Stimulated activated CD4-positive, alpha-beta T cell treated with anti-CD3 and anti-CD28 coated beads, Interleukin-15, amount 100 ng/mL, for 1 hour (primary cell): ENCODE results near the gene ATG4A.

Experiments
- DNase-seq, 2 donors: peaks; one replicate each; pipeline ENCODE4 v3.0.0-alpha.2; 2020; ENCODE audit warnings: low read depth in 1 of 2, low spot score in 1 of 2

Gene ATG4A

DNA sequence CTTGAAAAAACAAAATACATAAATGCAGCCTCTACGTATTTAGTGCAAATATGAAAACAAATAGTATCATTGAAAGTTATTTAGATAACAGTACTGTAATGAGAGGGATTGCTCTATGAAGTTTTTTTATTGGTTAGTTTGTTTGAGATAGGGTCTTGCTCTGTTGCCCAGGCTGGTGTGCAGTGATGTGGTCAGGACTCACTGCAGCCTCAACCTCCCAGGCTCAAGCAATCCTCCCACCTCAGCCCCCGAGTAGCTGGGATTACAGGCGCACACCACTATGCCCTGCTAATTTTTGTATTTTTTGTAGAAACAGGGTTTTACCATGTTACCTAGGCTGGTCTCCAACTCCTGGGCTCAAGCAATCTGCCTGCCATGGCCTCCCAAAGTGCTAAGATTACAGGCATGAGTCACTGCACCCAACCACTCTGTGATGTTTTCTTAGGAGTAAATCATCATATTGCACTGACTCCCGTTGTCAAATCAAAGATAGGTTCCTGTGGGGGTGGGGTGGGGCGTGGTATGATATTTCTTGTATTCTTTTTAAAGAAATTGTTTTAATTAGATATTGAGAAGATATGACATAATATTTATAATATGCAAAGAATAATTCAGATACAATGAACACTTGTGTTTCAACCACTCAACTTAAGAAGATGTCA is 75.8 kb downstream of the ATG4A start:
- DNase-seq, result no peak

DNA sequence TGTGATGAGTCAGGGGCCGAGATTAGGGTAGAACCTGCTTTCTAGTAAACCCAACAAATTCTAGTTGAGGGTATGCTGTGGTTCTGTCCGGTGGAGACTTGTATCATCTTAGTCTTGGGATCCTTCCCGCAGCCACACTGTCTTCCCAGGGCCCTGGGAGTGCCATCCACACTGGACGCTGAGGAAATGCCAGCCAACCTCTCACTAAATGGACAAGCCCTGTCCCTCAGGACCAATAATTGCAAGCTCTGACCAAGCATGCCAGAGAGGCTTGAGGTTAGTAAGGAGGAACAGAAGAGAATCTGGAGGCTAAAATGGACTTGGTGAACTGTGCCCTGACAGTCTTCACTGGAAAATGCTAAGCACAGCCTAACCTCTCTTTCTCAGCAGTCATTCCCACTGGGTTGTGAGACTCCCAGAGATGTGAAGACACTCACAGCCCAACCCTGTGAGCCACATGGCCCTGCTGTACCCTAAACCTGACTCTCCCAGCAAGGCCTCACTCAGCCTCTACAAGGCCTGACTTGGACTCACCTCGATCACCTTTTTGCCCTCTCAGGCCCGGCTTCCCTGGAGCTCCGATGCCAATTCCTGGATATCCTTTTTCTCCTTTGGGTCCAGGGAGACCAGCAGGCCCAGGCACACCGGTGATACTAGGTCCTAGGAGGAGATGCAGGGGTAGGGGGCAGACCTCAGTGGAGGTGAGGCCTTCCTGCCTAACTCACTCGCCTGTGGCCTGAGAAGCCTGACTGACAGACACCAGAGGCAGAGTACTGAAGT is 77.6 kb downstream of the ATG4A start:
- DNase-seq, result no peak

GRCh38 chrX:108169768-108170167 is 78.2 kb downstream of the ATG4A start:
- no peak for DNase-seq

DNA sequence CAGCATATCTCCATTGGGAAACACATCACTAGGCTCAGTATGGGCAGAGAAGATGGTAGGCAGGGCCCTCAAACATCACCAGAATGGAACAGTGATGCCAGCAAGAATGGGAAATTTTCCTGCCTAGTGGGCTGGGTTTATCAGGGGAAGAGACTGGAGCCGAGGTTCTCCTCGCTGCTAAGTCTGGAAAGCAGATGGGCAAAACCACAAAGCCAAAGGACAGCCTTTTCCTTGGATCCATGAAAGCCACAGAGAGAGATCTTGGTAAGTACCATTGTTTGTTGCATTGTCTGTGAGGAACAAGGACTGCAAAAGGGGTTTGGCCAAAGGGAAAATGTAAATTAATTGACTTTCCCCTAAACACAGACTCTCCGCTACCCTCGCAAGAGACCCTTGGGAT is 80.1 kb downstream of the ATG4A start:
- DNase-seq, result no peak

DNA sequence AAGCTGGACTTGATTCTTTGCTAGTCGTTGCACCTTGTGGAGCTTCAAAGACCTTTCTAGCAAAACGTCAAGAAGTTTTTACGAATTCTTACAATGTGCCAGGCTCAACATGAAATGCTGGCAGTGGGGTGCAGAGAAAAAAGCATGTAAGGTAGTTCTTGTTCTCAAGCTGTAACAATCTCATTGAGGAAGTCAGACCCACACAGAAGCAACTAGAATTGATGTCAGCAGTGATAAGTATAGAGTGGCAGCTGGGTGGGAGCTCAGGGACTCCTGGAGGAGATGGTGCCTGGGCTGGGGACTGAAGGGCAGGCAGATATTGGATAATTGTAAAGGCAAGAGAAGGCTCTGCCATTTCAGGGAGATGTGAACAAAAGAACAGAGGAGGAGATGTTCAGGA is 82.3 kb downstream of the ATG4A start:
- no peak for DNase-seq

GRCh38 chrX:108177351-108178142 is 86.0 kb downstream of the ATG4A start:
- no peak for DNase-seq

- DNase-seq, result no peak
Observed at GRCh38 chrX:108178143-108178498, 86.5 kb downstream of the ATG4A start.

DNA sequence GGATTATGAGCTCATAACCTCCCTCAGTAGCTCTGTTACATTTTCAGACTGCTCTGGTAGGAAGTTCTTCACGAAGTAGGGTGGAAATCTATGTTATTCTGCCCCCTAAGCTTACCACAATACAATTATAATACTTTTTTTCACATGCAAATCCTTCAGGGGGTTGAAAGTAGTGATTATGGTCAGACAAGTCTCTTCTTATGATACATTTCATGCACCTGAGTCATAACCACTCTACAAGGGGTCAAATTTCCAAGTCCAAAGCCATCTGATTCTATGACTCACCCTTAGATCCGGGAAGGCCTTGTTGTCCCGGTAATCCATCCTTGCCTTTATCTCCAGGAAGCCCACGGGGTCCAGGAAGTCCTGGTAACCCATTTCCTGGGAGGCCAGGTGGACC is 95.2 kb downstream of the ATG4A start:
- DNase-seq, result no peak

DNA sequence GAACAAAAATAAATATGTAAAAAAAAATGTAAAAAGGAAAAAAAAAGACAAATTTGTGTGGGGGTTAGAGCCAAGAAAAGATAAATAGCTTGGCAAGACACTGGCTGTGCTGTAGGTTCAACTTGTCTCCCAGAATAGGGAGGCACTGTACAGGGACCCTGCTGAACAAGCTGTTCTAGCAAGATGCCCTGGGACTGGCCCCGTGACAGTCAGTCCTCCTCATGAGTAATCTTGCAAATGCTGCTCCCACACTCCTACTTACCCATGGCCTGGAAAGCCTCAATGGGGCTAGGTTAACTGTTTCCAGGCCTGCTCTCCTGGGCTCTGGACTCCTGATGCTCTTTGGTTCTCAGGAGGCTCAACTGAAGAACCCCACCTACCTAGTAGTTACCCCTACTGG is 106.8 kb downstream of the ATG4A start:
- DNase-seq, result no peak

DNA sequence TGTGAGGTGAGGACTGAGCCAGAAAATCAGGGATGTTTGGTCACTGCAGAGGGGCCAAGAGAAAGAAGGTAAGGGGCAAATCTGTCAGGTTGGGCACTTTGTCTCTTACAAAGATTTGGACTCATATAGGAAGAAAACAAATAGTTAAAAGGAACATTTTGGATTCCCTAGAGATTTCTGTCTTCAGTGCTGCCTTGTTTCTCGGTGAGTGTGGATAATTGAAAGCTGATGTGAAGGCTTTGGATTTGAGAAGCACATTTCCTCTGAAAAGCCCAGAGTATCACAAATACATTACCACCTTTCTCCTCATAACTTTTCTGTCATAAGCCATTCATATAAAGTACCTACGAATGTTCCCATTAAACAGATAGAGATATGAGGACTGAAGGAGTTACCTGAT is 107.5 kb downstream of the ATG4A start:
- no peak for DNase-seq

GRCh38 chrX:108199691-108200090 is 108.1 kb downstream of the ATG4A start:
- DNase-seq, result no peak

- DNase-seq, result no peak
Observed at GRCh38 chrX:108203540-108203939, 112.0 kb downstream of the ATG4A start.
